ENCODE data around the gene NDUFB5. TPM values are rescaled to one million over a fixed set of nuclear protein-coding genes. Genes with fewer than 3 reads are reported as not detected.

Gene NDUFB5
- 93.0 and 103 TPM in 2 replicates for total RNA-seq

DNA sequence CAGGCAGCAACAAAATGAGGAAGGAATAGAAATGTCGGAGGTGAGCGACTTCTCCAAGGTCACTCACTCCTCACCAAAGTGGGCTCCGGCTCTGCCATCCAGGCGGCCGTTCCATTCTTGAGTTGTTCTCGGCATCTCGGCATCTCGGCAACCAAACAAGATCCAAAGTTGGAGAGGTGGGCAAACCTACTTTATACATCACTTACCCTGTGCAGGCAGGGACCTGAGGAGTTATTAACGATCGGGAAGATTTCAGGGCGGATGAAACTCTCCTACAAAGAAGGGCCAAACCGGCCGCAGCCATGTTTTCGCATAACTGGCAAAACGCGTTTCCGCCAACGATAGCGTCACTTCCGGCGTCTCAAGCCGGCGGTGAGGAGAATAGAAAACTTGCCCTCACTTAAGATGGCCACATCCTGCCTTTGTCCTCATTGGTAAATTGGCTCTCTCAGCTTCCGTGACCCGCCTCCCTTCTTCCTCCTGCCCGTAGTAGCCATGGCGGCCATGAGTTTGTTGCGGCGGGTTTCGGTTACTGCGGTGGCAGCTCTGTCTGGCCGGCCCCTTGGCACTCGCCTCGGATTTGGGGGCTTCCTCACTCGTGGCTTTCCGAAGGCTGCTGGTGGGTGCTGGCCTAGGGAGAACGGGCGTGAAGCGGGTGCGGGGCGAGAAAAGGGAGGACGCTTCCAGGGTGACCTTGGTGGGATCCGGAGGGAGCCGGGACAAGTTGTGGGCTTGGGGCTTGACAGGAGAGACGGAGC lies at the start of gene NDUFB5, which contains the start of gene MRPL47:
NDUFB5 (plus strand) TSS at position 474 of the 758 bp plus-strand sequence; CDS start at position 496, 22 bp downstream.
MRPL47 (minus strand) TSS at position 318 of the 758 bp plus-strand sequence; CDS start at position 304, 14 bp downstream.
- DNase-seq (ENCODE audit: low read depth), result peak; percentile 90
- Histone ChIP-seq H3K27me3 (ENCODE audit: control insufficient read depth, insufficient read depth, low read length) (no peaks in the 10 kb centered on the region), H3K36me3 (ENCODE audit: control insufficient read depth, insufficient read depth, low read length) (no peaks in the 10 kb centered on the region), H3K4me3 (ENCODE audit: low read depth, low read length) (peak within 1 kb of the TSS; percentile 64)
- TF ChIP-seq, protein P1, sequence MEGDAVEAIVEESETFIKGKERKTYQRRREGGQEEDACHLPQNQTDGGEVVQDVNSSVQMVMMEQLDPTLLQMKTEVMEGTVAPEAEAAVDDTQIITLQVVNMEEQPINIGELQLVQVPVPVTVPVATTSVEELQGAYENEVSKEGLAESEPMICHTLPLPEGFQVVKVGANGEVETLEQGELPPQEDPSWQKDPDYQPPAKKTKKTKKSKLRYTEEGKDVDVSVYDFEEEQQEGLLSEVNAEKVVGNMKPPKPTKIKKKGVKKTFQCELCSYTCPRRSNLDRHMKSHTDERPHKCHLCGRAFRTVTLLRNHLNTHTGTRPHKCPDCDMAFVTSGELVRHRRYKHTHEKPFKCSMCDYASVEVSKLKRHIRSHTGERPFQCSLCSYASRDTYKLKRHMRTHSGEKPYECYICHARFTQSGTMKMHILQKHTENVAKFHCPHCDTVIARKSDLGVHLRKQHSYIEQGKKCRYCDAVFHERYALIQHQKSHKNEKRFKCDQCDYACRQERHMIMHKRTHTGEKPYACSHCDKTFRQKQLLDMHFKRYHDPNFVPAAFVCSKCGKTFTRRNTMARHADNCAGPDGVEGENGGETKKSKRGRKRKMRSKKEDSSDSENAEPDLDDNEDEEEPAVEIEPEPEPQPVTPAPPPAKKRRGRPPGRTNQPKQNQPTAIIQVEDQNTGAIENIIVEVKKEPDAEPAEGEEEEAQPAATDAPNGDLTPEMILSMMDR (IDR thresholded peaks at IDR 0.05; ENCODE audit: insufficient read depth, low read length, poor library complexity, severe bottlenecking), result no peak

DNA sequence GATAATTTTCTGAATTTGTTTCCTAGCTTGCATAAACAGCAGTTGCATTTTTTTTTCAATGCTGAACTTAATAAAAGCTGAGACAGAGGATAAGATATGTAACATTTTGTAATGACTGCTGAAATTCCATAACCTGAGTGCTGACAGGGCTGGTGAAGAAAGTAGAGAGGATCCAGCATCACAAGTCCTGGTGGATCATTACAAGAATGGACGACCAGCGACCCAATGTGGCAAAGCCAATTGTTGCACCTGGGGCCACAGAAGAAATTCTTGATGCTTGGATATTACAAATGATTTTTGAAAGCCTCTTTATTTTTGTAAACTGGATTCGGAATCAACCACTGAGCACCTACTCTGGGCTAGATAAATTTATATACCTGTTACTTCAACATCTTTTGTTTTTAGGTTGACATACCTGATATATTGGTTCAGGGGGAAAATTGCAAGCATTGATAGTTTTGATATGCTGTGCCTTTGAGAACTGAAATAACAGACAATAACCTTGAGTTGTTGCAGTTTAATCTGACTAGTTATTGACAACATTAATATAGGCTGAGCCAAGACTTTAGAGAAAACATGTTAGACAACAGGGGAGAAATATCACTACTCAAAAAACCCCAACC lies 45.7 kb upstream of the NDUFB5 start:
- TF ChIP-seq, protein P1 (IDR thresholded peaks at IDR 0.05; ENCODE audit: insufficient read depth, low read length, poor library complexity, severe bottlenecking), result peak; percentile 88
- DNase-seq (ENCODE audit: low read depth), result no peak
- Histone ChIP-seq H3K36me3 (ENCODE audit: control insufficient read depth, insufficient read depth, low read length) (no peaks in the 10 kb centered on the region), H3K4me3 (ENCODE audit: low read depth, low read length) (no peak overlapping the region), H3K27me3 (ENCODE audit: control insufficient read depth, insufficient read depth, low read length) (no peaks in the 10 kb centered on the region)

DNA sequence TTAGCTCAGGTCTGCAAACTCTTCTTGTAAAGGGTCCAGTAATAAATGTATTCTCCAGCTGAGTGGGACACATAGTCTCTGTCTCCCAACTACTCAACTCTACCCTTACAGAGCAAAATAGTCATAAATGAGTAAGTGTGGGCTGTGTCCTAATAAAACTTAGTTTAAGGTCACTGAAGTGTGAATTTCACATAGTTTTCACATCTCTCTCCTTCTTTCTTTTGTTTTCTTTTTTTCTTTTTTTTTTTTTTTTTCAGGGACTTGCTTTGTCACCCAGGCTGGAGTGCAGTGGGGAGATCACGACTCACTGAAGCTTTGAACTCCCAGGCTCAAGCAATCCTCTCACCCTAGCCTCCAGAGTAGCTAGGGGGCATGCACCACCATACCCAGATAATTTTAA lies 43.8 kb upstream of the NDUFB5 start:
- Histone ChIP-seq H3K27me3 (ENCODE audit: control insufficient read depth, insufficient read depth, low read length) (no peaks in the 10 kb centered on the region), H3K36me3 (ENCODE audit: control insufficient read depth, insufficient read depth, low read length) (no peaks in the 10 kb centered on the region), H3K4me3 (ENCODE audit: low read depth, low read length) (no peak overlapping the region)
- no peak for DNase-seq (ENCODE audit: low read depth)
- TF ChIP-seq, protein P1 (IDR thresholded peaks at IDR 0.05; ENCODE audit: insufficient read depth, low read length, poor library complexity, severe bottlenecking), result no peak

DNA sequence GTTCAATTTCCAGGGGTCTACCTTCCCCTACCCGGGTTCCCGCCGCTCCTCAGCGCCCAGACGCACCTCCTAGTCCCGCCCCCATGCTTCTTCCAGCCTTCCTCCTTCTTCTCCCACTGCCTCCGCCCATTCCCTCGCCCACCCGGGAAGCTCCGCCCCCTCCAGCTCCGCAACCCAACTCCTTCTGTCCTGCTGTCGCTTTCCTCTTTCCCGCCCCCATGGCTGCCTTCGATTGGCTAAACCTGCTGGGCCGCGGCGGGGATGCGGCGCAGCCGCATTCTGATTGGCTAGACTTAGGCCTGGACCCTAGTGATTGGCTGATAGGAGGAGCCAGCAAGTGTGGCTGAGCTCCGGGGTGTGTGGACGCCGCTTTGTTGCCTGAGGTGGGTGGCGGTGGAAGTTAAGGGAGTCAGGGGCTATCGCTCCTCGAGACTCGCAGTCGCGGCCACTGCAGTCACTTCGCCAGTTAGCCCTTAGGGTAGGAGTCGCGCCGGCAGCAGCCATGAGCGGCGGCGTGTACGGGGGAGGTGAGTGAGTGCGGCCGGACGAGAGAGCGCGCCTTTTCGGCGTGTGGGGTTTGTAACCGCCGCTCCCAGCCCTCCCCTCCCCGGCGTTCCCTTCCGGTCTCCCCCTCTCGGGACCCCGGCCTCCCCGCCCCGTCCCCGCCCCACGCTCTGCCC lies 41.9 kb upstream of the NDUFB5 start, which contains the start of gene ACTL6A:
ACTL6A (plus strand) TSS at position 336 of the 680 bp plus-strand sequence; CDS start at position 503, 167 bp downstream.
- Histone ChIP-seq H3K36me3 (ENCODE audit: control insufficient read depth, insufficient read depth, low read length) (no peaks in the 10 kb centered on the region), H3K27me3 (ENCODE audit: control insufficient read depth, insufficient read depth, low read length) (no peaks in the 10 kb centered on the region), H3K4me3 (ENCODE audit: low read depth, low read length) (peak within 1 kb of the TSS; percentile 87)
- TF ChIP-seq, protein P1 (IDR thresholded peaks at IDR 0.05; ENCODE audit: insufficient read depth, low read length, poor library complexity, severe bottlenecking), result no peak
- peak; percentile 96 for DNase-seq (ENCODE audit: low read depth)

DNA sequence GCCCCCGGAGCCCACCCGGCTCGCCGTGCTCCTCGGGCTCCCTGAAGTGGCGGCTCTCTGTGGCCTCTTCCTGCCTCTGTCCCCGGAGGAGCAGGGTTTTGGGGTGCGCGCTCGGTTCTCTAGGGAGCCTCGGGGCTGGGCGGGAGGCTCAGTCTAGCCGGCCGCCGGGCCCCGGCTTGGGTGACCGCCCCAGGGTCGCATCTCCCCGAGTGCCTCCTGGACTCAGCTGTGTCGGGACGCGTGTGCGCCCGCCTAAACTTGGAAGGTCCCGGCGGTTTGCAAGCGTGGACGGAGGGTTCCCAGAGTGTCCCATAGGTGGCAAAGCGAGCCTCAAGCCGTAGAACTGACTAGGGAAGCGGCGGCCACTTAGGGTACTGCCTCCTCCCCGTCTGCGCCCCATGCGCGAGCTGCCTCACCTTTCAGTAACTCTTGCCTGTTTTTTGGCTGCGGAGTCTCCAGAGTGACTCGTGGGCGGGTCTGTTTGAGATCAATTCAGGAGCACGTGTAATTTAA lies 41.3 kb upstream of the NDUFB5 start:
- TF ChIP-seq, protein P1 (IDR thresholded peaks at IDR 0.05; ENCODE audit: insufficient read depth, low read length, poor library complexity, severe bottlenecking), result peak; percentile 45
- Histone ChIP-seq H3K36me3 (ENCODE audit: control insufficient read depth, insufficient read depth, low read length) (no peaks in the 10 kb centered on the region), H3K27me3 (ENCODE audit: control insufficient read depth, insufficient read depth, low read length) (no peaks in the 10 kb centered on the region), H3K4me3 (ENCODE audit: low read depth, low read length) (peak overlapping the region; percentile 87)
- DNase-seq (ENCODE audit: low read depth), result no peak
